Measurements from ENCODE around the gene AP2A2.

DNA sequence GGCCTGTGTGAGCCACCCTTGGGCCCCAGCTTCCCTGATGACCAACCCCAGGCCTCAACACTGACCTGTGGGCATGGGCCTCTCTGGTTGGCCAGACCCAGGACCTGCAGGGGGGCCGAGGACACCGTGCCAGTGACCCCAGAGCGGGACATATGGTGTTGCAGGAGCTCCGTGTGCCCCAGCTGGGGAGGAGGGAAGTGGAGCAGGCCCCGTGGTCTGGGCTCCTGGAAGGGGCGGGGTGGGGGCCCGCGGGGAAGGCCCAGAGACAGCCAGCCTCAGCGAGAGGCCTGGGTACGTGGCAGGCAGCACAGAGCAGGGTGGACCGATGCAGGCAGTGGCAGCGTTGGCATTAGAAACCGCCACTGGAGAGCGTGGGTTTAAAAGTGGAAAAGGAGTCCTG, 88.6 kb downstream of the AP2A2 start:
- TF ChIP-seq CTCF (conservative IDR thresholded peaks at IDR 0.05; ENCODE audit: low read depth, low read length): no peak
- TF ChIP-seq USF2 (IDR thresholded peaks at IDR 0.05; ENCODE audit: low read depth, low read length): no peak
- no peak for TF ChIP-seq RFX5 (IDR thresholded peaks at IDR 0.05; ENCODE audit: low read depth, low read length)
- no peak for TF ChIP-seq MXI1 (IDR thresholded peaks at IDR 0.05; ENCODE audit: borderline replicate concordance, low read depth, low read length)
- no peak for TF ChIP-seq RAD21 (IDR thresholded peaks at IDR 0.05; ENCODE audit: low read length)
- TF ChIP-seq POLR2A (IDR thresholded peaks at IDR 0.05; ENCODE audit: low read depth, low read length): no peak
- no peak for TF ChIP-seq MAZ (IDR thresholded peaks at IDR 0.05; ENCODE audit: borderline replicate concordance, low read depth, low read length)
- TF ChIP-seq MAFK (IDR thresholded peaks at IDR 0.05; ENCODE audit: low read depth, low read length): no peak
- no peak for TF ChIP-seq SMC3 (IDR thresholded peaks at IDR 0.05; ENCODE audit: low read depth, low read length)
- no peak for TF ChIP-seq NFE2L2 (IDR thresholded peaks at IDR 0.05; ENCODE audit: low read depth, low read length)

Data from IMR-90 (cell line).